Ectodermal cell (in vitro differentiated cells): ENCODE results near the gene SPNS1.

ENCODE experiments used
- H3K27ac ChIP-seq: 2 replicates; pipeline ENCODE4 v1.7.0; 2013; ENCODE audit warnings: mild to moderate bottlenecking, low read depth, low read length; ENCODE audit not compliant: insufficient read depth, poor library complexity, severe bottlenecking
- H3K27me3 ChIP-seq: 2 replicates; pipeline ENCODE4 v1.7.0; 2013; ENCODE audit warnings: mild to moderate bottlenecking, low read length; ENCODE audit not compliant: insufficient read depth, control insufficient read depth, poor library complexity, severe bottlenecking
- H3K36me3 ChIP-seq: one replicate; pipeline ENCODE4 v1.7.0; 2013; ENCODE audit warnings: low read length; ENCODE audit not compliant: control insufficient read depth, insufficient read depth
- H3K4me1 ChIP-seq: one replicate; pipeline ENCODE4 v1.7.0; 2013; ENCODE audit warnings: low read length; ENCODE audit not compliant: control insufficient read depth, insufficient read depth
- H3K4me3 ChIP-seq: 2 replicates; pipeline ENCODE4 v1.7.0; 2013; ENCODE audit warnings: low read depth, low read length, control low read depth; ENCODE audit not compliant: insufficient read depth
- H3K9me3 ChIP-seq: 2 replicates; pipeline ENCODE4 v1.7.0; 2013; ENCODE audit warnings: mild to moderate bottlenecking, low read length, moderate library complexity; ENCODE audit not compliant: control insufficient read depth
- WGBS, 2 experiments: methylation state at CpG; one replicate each; pipeline ENCODE4 v1.1.7; 2013; ENCODE audit warnings: missing lambda C conversion rate in 2 of 2; 5-methylcytosine and 5-hydroxymethylcytosine counted together

The SPNS1 gene

GRCh38 chr16:28980929-28981328, 6.4 kb downstream of the SPNS1 start:
- Histone ChIP-seq H3K9me3 (no peaks in the 10 kb centered on the region), H3K36me3 (peaks cover 16% of the 10 kb centered on the region), H3K4me3 (no peak overlapping the region), H3K4me1 (peaks cover 2% of the 10 kb centered on the region), H3K27me3 (no peaks in the 10 kb centered on the region), H3K27ac (no peak overlapping the region)
- 94 to 98% methylated on average over 7 of the region's 7 CpGs for WGBS, 2 experiments

GRCh38 chr16:28981517-28981916, 6.9 kb downstream of the SPNS1 start:
- no peaks in the 10 kb centered on the region for H3K9me3 ChIP-seq
- H3K27me3 ChIP-seq = no peaks in the 10 kb centered on the region
- peaks cover 16% of the 10 kb centered on the region for H3K36me3 ChIP-seq
- no peak overlapping the region for H3K27ac ChIP-seq
- no peaks in the 10 kb centered on the region for H3K4me1 ChIP-seq
- H3K4me3 ChIP-seq = no peak overlapping the region
- 89 to 91% methylated on average over 12 of the region's 12 CpGs for WGBS, 2 experiments

GRCh38 chr16:28982418-28982817, 7.8 kb downstream of the SPNS1 start:
- H3K27me3 ChIP-seq = no peaks in the 10 kb centered on the region
- no peaks in the 10 kb centered on the region for H3K4me1 ChIP-seq
- peaks cover 16% of the 10 kb centered on the region for H3K36me3 ChIP-seq
- 94 to 97% methylated on average over 10 of the region's 10 CpGs for WGBS, 2 experiments
- no peak overlapping the region for H3K27ac ChIP-seq
- H3K9me3 ChIP-seq = no peaks in the 10 kb centered on the region
- H3K4me3 ChIP-seq = no peak overlapping the region

- Histone ChIP-seq H3K27me3 (no peaks in the 10 kb centered on the region), H3K4me1 (no peaks in the 10 kb centered on the region), H3K9me3 (no peaks in the 10 kb centered on the region), H3K36me3 (peaks cover 16% of the 10 kb centered on the region), H3K27ac (no peak overlapping the region), H3K4me3 (no peak overlapping the region)
- WGBS, 2 experiments = 93 to 95% methylated on average over 11 of the region's 11 CpGs
Measured at GRCh38 chr16:28982949-28983348, 8.4 kb downstream of the SPNS1 start.

GRCh38 chr16:28983644-28984043, 9.1 kb downstream of the SPNS1 start:
- Histone ChIP-seq H3K9me3 (no peaks in the 10 kb centered on the region), H3K4me3 (no peak overlapping the region), H3K27ac (no peak overlapping the region), H3K36me3 (peaks cover 16% of the 10 kb centered on the region), H3K27me3 (no peaks in the 10 kb centered on the region), H3K4me1 (no peaks in the 10 kb centered on the region)
- WGBS, 2 experiments = 95% methylated on average over 18 of the region's 18 CpGs

- Histone ChIP-seq H3K4me1 (no peaks in the 10 kb centered on the region), H3K4me3 (no peak overlapping the region), H3K27ac (no peak overlapping the region), H3K9me3 (no peaks in the 10 kb centered on the region), H3K36me3 (peaks cover 15% of the 10 kb centered on the region), H3K27me3 (no peaks in the 10 kb centered on the region)
- 93 to 94% methylated on average over 12 of the region's 12 CpGs for WGBS, 2 experiments
Measured at GRCh38 chr16:28984091-28984490, 9.5 kb downstream of the SPNS1 start.

- Histone ChIP-seq H3K27ac (no peak within 1 kb of the TSS), H3K36me3 (peaks cover 11% of the 10 kb centered on the region), H3K4me1 (no peaks in the 10 kb centered on the region), H3K4me3 (no peak within 1 kb of the TSS), H3K9me3 (no peaks in the 10 kb centered on the region), H3K27me3 (no peaks in the 10 kb centered on the region)
- 90 to 93% methylated on average over 24 of the region's 24 CpGs for WGBS, 2 experiments
Measured at GRCh38 chr16:28984619-28985135, 10.1 kb downstream of the SPNS1 start, which contains the start of gene LAT. Gene LAT (plus strand): TSS chr16:28985052. CDS start chr16:28985418, 366 bp downstream.

- WGBS, 2 experiments = 92 to 94% methylated on average over 19 of the region's 19 CpGs
Measured at GRCh38 chr16:28985211-28986041, 10.8 kb downstream of the SPNS1 start.

GRCh38 chr16:28986046-28986445, 11.5 kb downstream of the SPNS1 start:
- Histone ChIP-seq H3K36me3 (peaks cover 10% of the 10 kb centered on the region), H3K4me3 (no peak overlapping the region), H3K4me1 (no peaks in the 10 kb centered on the region), H3K27ac (no peak overlapping the region), H3K9me3 (no peaks in the 10 kb centered on the region), H3K27me3 (no peaks in the 10 kb centered on the region)
- WGBS, 2 experiments = 94 to 96% methylated on average over 9 of the region's 9 CpGs

More at GRCh38 chr16:28985211-28986041, 10.8 kb downstream of the SPNS1 start:
- Histone ChIP-seq H3K36me3 (peaks cover 11% of the 10 kb centered on the region), H3K9me3 (no peaks in the 10 kb centered on the region), H3K4me3 (no peak overlapping the region), H3K4me1 (no peaks in the 10 kb centered on the region), H3K27ac (no peak overlapping the region), H3K27me3 (no peaks in the 10 kb centered on the region)

GRCh38 chr16:28986492-28986891, 11.9 kb downstream of the SPNS1 start:
- Histone ChIP-seq H3K9me3 (no peaks in the 10 kb centered on the region), H3K36me3 (peaks cover 6% of the 10 kb centered on the region), H3K27ac (no peak overlapping the region), H3K4me1 (no peaks in the 10 kb centered on the region), H3K27me3 (no peaks in the 10 kb centered on the region), H3K4me3 (no peak overlapping the region)
- WGBS, 2 experiments = 92 to 97% methylated on average over 13 of the region's 13 CpGs
